K562 (cell line): Measurements from ENCODE around the gene ECI2. TPM values are rescaled to one million over a fixed set of nuclear protein-coding genes. Genes with fewer than 3 reads are reported as not detected.

Experiments
- BHLHE40 ChIP-seq: IDR thresholded peaks from 2 replicates; pipeline ENCODE4 v1.6.1; 2011; ENCODE audit warnings: low read length, improper control_type of control experiment
- BRD4 ChIP-seq: fragments of 200-600 bp; sonication (generic); IDR thresholded peaks from 2 replicates; pipeline ENCODE4 v1.6.1; 2017; ENCODE audit warnings: inconsistent platforms
- CBX1 ChIP-seq: sonication (generic); IDR thresholded peaks from 2 replicates; pipeline ENCODE4 v1.6.1; 2016; ENCODE audit warnings: antibody characterized with exemption, low read depth, mild to moderate bottlenecking
- CREB3 ChIP-seq: fragments of 450-650 bp; conservative IDR thresholded peaks from 2 replicates; pipeline ENCODE4 v1.6.1; 2016; ENCODE audit warnings: missing genetic modification characterization, low read depth, mild to moderate bottlenecking, missing compliant biosample characterization, moderate library complexity
- MAZ ChIP-seq, 2 experiments: fragments of 450-650 bp in 1 of 2; sonication (generic) in 1 of 2; formaldehyde crosslinking; IDR thresholded peaks in 1 of 2; conservative IDR thresholded peaks in 1 of 2; 2 replicates each; pipeline versions ENCODE4 v1.4.0 to v1.5.0; 2020; ENCODE audit warnings: mild to moderate bottlenecking in 1 of 2, missing genetic modification reagents in 1 of 2
- MBD2 ChIP-seq: sonication (generic); IDR thresholded peaks from 2 replicates; pipeline ENCODE4 v1.6.1; 2016; ENCODE audit warnings: low read depth, borderline replicate concordance
- MEF2D ChIP-seq: conservative IDR thresholded peaks from 2 replicates; pipeline ENCODE4 v1.6.1; 2016; ENCODE audit warnings: low read depth, missing genetic modification characterization, missing compliant biosample characterization
- THAP7 ChIP-seq: fragments of 250-450 bp; sonication (Bioruptor Pico); IDR thresholded peaks from 2 replicates; pipeline ENCODE4 v1.5.0; 2021
- ZBTB1 ChIP-seq: sonication (generic); formaldehyde crosslinking; IDR thresholded peaks from 2 replicates; pipeline ENCODE4 v1.8.1; 2023; ENCODE audit warnings: missing genetic modification reagents, low read depth, mild to moderate bottlenecking, borderline replicate concordance
- ZBTB40 ChIP-seq, 2 experiments: fragments of 450-650 bp in 1 of 2; sonication (generic) in 1 of 2; formaldehyde crosslinking in 1 of 2; IDR thresholded peaks; 2 replicates each; pipeline versions ENCODE4 v1.7.1 to v1.9.0; 2016 to 2022; ENCODE audit warnings: inconsistent platforms in 1 of 2, mild to moderate bottlenecking in 1 of 2, missing genetic modification reagents in 1 of 2
- ZNF263 ChIP-seq: sonication (generic); formaldehyde crosslinking; IDR thresholded peaks from 2 replicates; pipeline ENCODE4 v1.8.0; 2022; ENCODE audit warnings: mild to moderate bottlenecking, missing genetic modification reagents, borderline replicate concordance
- ZNF280B ChIP-seq: fragments of 250-450 bp; sonication (Bioruptor Pico); IDR thresholded peaks from 2 replicates; pipeline ENCODE4 v1.5.1; 2021; ENCODE audit warnings: mild to moderate bottlenecking
- ZNF699 ChIP-seq: fragments of 250-450 bp; sonication (Bioruptor Pico); IDR thresholded peaks from 2 replicates; pipeline ENCODE4 v1.8.0; 2021; ENCODE audit warnings: mild to moderate bottlenecking, moderate library complexity; ENCODE audit not compliant: insufficient replicate concordance
- polyA plus RNA-seq, 8 experiments: library from polyadenylated mRNA; depleted of rRNA in 4 of 8; stranded (reverse) in 5 of 8; unstranded in 3 of 8; fragments of >200 nt; fragmentation: Nextera tagmentation in 2 of 8; fragmentation: Illumina TruSeq in 1 of 8; extraction: Ambion mirVana in 2 of 8; extraction: Trizol in 1 of 8; gene quantifications; 2 replicates each; pipeline versions ENCODE4 v1.2.1 to v1.2.3, GENCODE V29; 2011 to 2014; ENCODE audit warnings: inconsistent platforms in 1 of 8, missing spikeins in 1 of 8
- total RNA-seq, 7 experiments: library from RNA; depleted of rRNA in 6 of 7; stranded (reverse); fragments of >200 nt in 6 of 7; fragmentation: Illumina TruSeq in 2 of 7; extraction: Trizol in 2 of 7; gene quantifications; 2 replicates each; pipeline versions ENCODE4 v1.2.1 to v1.2.3, GENCODE V29; 2011 to 2021; ENCODE audit warnings: low replicate concordance in 1 of 7

Gene ECI2
- total and polyA plus RNA-seq, 9 of the 15 experiments (the other 6 are each of a cell fraction or from before 2014, with no cell fraction given): 80.7 to 377 (median 142) TPM

- TF ChIP-seq CBX1: 0 out of 2 replicates have a peak, but pooled peaks have one; percentile 70
- TF ChIP-seq ZBTB1 (CRISPR knock-in tag): 0 out of 2 replicates have a peak, but pooled peaks have one; percentile 56
- no peak for TF ChIP-seq ZNF699 (CRISPR knock-in tag)
- TF ChIP-seq BRD4: no peak
- no peak for TF ChIP-seq ZNF280B (CRISPR knock-in tag)
- peak; percentile 48; the same call in 1 of the 2 replicates for TF ChIP-seq MBD2
- no peak for TF ChIP-seq THAP7 (CRISPR knock-in tag)
- TF ChIP-seq MEF2D (tag): no peak
- TF ChIP-seq ZNF263 (CRISPR knock-in tag): peak; percentile 99
- no peak for TF ChIP-seq CREB3
- TF ChIP-seq BHLHE40: peak; percentile 2; the same call in 1 of the 2 replicates
- TF ChIP-seq MAZ (CRISPR knock-in tag; conservative IDR thresholded peaks at IDR 0.05 in 1 of 2, IDR thresholded peaks at IDR 0.05 in 1 of 2): peak; percentile 94 to 96
- peak; percentile 55; the same call in 1 of the 2 replicates for TF ChIP-seq ZBTB40 (IDR thresholded peaks at IDR 0.05)
- TF ChIP-seq ZBTB40 (CRISPR knock-in tag; IDR thresholded peaks at IDR 0.05): no peak
These were observed 434 bp upstream of the ECI2 start (continued) for GRCh38 chr6:4135665-4136353.
